Kidney capillary endothelial cell (primary cell): ENCODE results near the gene TPGS1.
A peak's percentile ranks its signal among the peaks of the same experiment; 100 is the strongest.

Experiments used
- DNase-seq: peaks from one replicate; pipeline ENCODE4 v3.0.0-alpha.2; 2018; ENCODE audit warnings: low spot score

TPGS1 gene

GRCh38 chr19:496112-496665 is 11.1 kb upstream of the TPGS1 start, which contains the start of gene MADCAM1:
TSS of gene MADCAM1 (plus strand) at chr19:496486. CDS start at chr19:496500, 14 bp downstream.
- no peak for DNase-seq

GRCh38 chr19:496986-497385 is 10.3 kb upstream of the TPGS1 start:
- no peak for DNase-seq

GRCh38 chr19:497491-497868 is 9.8 kb upstream of the TPGS1 start:
- no peak for DNase-seq

GRCh38 chr19:497869-498510 is 9.3 kb upstream of the TPGS1 start:
- no peak for DNase-seq

GRCh38 chr19:498511-498891 is 8.8 kb upstream of the TPGS1 start:
- no peak for DNase-seq

GRCh38 chr19:498977-499623 is 8.2 kb upstream of the TPGS1 start:
- no peak for DNase-seq

GRCh38 chr19:501646-502045 is 5.7 kb upstream of the TPGS1 start:
- no peak for DNase-seq

GRCh38 chr19:504616-505015 is 2.7 kb upstream of the TPGS1 start:
- no peak for DNase-seq

- peak; percentile 100 for DNase-seq
Measured at GRCh38 chr19:506404-507285, 652 bp upstream of the TPGS1 start.

GRCh38 chr19:508204-509150 is 1.2 kb downstream of the TPGS1 start:
- DNase-seq: no peak

- peak; percentile 85 for DNase-seq
Measured at GRCh38 chr19:510606-511100, 3.4 kb downstream of the TPGS1 start.

GRCh38 chr19:511101-511851 is 4.0 kb downstream of the TPGS1 start:
- peak; percentile 85 for DNase-seq

- DNase-seq: no peak
Measured at GRCh38 chr19:512547-513365, 5.5 kb downstream of the TPGS1 start.

GRCh38 chr19:513368-514165 is 6.3 kb downstream of the TPGS1 start:
- no peak for DNase-seq

GRCh38 chr19:514166-514663 is 6.9 kb downstream of the TPGS1 start:
- no peak for DNase-seq

GRCh38 chr19:517721-518597 is 10.7 kb downstream of the TPGS1 start:
- DNase-seq: no peak

GRCh38 chr19:518598-519231 is 11.4 kb downstream of the TPGS1 start:
- no peak for DNase-seq
